Mesendoderm (in vitro differentiated cells): ENCODE results near the gene CFLAR.
"Not testable (repeated sequence)": the region's sequence is repeated elsewhere in the genome, so short reads cannot be mapped to it uniquely, and the experiment has no call there.

Experiments
- DNase-seq: peaks from one replicate; pipeline ENCODE4 v3.0.0; 2013
- H2AK5ac ChIP-seq: 2 replicates; pipeline ENCODE4 v1.6.1; 2013; ENCODE audit warnings: low read length, inconsistent platforms
- H2BK120ac ChIP-seq: 2 replicates; pipeline ENCODE4 v1.6.1; 2013; ENCODE audit warnings: low read depth, mild to moderate bottlenecking, low read length, moderate library complexity, mixed read lengths
- H2BK15ac ChIP-seq: replicated peaks from 2 replicates; pipeline ENCODE4 v1.6.1; 2013; ENCODE audit warnings: low read depth, mild to moderate bottlenecking, moderate library complexity
- H2BK5ac ChIP-seq: 2 replicates; pipeline ENCODE4 v1.6.1; 2013; ENCODE audit warnings: low read length, inconsistent platforms
- H3K18ac ChIP-seq: 2 replicates; pipeline ENCODE4 v1.6.1; 2013; ENCODE audit warnings: mild to moderate bottlenecking, low read length, mixed read lengths
- H3K23ac ChIP-seq: one replicate; pipeline ENCODE4 v1.6.1; 2013; ENCODE audit warnings: low read length
- H3K27ac ChIP-seq: 2 replicates; pipeline ENCODE4 v1.5.1; 2013; ENCODE audit warnings: low read depth, mild to moderate bottlenecking, inconsistent platforms, low read length, moderate library complexity
- H3K27me3 ChIP-seq: 2 replicates; pipeline ENCODE4 v1.6.1; 2013; ENCODE audit warnings: low read length, control low read depth, mild to moderate bottlenecking, inconsistent platforms; ENCODE audit not compliant: insufficient read depth, poor library complexity
- H3K36me3 ChIP-seq: 2 replicates; pipeline ENCODE4 v1.6.1; 2013; ENCODE audit warnings: low read length, inconsistent platforms; ENCODE audit not compliant: control insufficient read depth, insufficient read depth
- H3K4ac ChIP-seq: one replicate; pipeline ENCODE4 v1.6.1; 2013; ENCODE audit warnings: low read depth, mild to moderate bottlenecking, low read length, moderate library complexity
- H3K4me1 ChIP-seq: 2 replicates; pipeline ENCODE4 v1.6.1; 2013; ENCODE audit warnings: low read depth, low read length, inconsistent platforms; ENCODE audit not compliant: control insufficient read depth
- H3K4me2 ChIP-seq: 2 replicates; pipeline ENCODE4 v1.6.1; 2013; ENCODE audit warnings: low read length
- H3K4me3 ChIP-seq: 2 replicates; pipeline ENCODE4 v1.5.1; 2013; ENCODE audit warnings: mild to moderate bottlenecking, low read length
- H3K56ac ChIP-seq: one replicate; pipeline ENCODE4 v1.6.1; 2013; ENCODE audit warnings: low read length
- H3K79me1 ChIP-seq: 2 replicates; pipeline ENCODE4 v1.6.1; 2013; ENCODE audit warnings: low read length, inconsistent platforms
- H3K79me2 ChIP-seq: 2 replicates; pipeline ENCODE4 v1.6.1; 2013; ENCODE audit warnings: mild to moderate bottlenecking, low read length; ENCODE audit not compliant: control insufficient read depth, insufficient read depth
- H3K9ac ChIP-seq: 2 replicates; pipeline ENCODE4 v1.6.1; 2013; ENCODE audit warnings: low read length, inconsistent platforms
- H4K5ac ChIP-seq: one replicate; pipeline ENCODE4 v1.6.1; 2013; ENCODE audit warnings: low read length
- H4K8ac ChIP-seq: one replicate; pipeline ENCODE4 v1.6.1; 2013; ENCODE audit warnings: low read depth, mild to moderate bottlenecking, control low read depth, low read length, moderate library complexity
- WGBS: extraction: QIAGEN DNeasy Blood & Tissue Kit; methylation state at CpG from one replicate; pipeline ENCODE4 v1.1.7; 2013; ENCODE audit warnings: low lambda C conversion rate, missing lambda C conversion rate; ENCODE audit not compliant: insufficient coverage; ENCODE audit errors: extremely low coverage; 5-methylcytosine and 5-hydroxymethylcytosine counted together

Gene CFLAR

DNA sequence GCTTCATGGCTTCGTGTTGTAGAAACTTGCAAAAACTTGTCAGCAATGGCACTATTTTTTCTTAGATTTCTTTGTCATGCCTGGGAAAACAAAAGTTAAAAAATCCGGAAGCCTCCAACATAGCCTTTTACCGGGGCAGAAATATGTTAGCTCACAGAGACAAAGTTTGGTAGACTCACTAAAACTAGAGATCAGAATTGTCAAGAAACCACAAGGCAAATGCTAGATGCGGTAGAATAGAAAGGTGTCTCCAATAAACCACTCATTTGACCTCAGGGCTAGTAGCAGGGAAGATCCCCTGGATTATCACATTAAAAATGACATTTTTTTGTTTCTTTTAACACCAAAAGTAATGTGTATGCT, 67.4 kb downstream of the CFLAR start:
- H3K4me2 ChIP-seq = peak overlapping the region; percentile 2
- H3K23ac ChIP-seq = no peak overlapping the region
- H2BK5ac ChIP-seq = no peak overlapping the region
- H4K5ac ChIP-seq = no peak overlapping the region
- no peak overlapping the region for H3K27ac ChIP-seq
- peak overlapping the region; percentile 50 for H3K9ac ChIP-seq
- no peaks in the 10 kb centered on the region for H3K27me3 ChIP-seq
- H3K79me1 ChIP-seq = no peaks in the 10 kb centered on the region
- H2AK5ac ChIP-seq = no peak overlapping the region
- H2BK15ac ChIP-seq = peak overlapping the region; percentile 77
- peak overlapping the region; percentile 87 for H4K8ac ChIP-seq
- H3K79me2 ChIP-seq = no peaks in the 10 kb centered on the region
- H3K36me3 ChIP-seq = no peaks in the 10 kb centered on the region
- H3K18ac ChIP-seq = peak overlapping the region; percentile 65
- peaks cover 2% of the 10 kb centered on the region for H3K4me1 ChIP-seq
- DNase-seq = no peak
- H3K4ac ChIP-seq = no peak overlapping the region
- peak overlapping the region; percentile 3 for H3K4me3 ChIP-seq
- WGBS = no CpG with 5 or more reads among the region's 4 CpGs
- H3K56ac ChIP-seq = peak overlapping the region; percentile 64
- no peak overlapping the region for H2BK120ac ChIP-seq

DNA sequence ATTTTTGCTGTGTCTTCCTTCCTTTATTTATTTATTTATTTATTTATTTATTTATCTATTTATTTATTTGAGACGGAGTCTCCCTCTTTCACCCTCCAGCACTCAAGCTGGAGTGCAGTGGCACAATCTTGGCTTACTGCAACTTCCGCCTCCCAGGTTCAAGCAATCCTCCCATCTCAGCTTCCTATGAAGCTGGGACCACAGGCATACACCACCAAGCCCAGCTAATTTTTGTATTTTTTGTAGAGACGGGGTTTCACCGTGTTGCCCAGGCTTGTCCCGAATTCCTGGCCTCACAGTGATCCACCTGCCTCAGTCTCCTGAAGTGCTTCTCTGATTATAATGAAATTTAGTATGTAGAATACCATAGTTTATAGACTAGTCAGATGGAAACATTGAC, 67.9 kb downstream of the CFLAR start:
- H3K27ac ChIP-seq, H3K4me1 ChIP-seq, H2AK5ac ChIP-seq, H2BK120ac ChIP-seq, H3K79me2 ChIP-seq, H3K4ac ChIP-seq, H3K18ac ChIP-seq, H3K9ac ChIP-seq, H3K56ac ChIP-seq, H3K4me2 ChIP-seq, H3K23ac ChIP-seq, DNase-seq, H2BK15ac ChIP-seq, H3K4me3 ChIP-seq, H4K8ac ChIP-seq, H3K36me3 ChIP-seq, H2BK5ac ChIP-seq, H3K79me1 ChIP-seq, H4K5ac ChIP-seq, H3K27me3 ChIP-seq: not testable (repeated sequence)
- no CpG with 5 or more reads among the region's 5 CpGs for WGBS

DNA sequence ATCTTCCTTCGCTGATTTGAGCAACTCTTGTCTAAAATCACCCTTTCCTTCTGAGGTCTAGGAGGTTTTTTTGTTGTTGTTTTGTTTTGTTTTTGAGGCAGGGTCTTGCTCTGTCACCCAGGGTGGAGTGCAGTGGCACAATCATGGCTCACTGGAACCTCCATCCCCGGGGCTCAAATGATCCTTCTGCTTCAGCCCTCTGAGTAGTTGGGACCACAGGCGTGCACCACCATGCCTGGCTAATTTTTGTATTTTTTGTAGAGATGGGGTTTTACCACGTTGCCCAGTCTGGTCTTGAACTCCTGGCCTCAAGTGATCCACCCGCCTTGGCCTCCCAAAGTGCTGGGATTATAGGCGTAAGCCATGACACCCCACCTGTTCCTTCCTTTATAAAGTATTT, 68.3 kb downstream of the CFLAR start:
- not testable (repeated sequence) for H3K4me1 ChIP-seq, H3K56ac ChIP-seq, H3K79me1 ChIP-seq, H2BK120ac ChIP-seq, H2BK15ac ChIP-seq, H2AK5ac ChIP-seq, DNase-seq, H2BK5ac ChIP-seq, H3K27ac ChIP-seq, H3K4me3 ChIP-seq, H3K18ac ChIP-seq, H3K27me3 ChIP-seq, H3K23ac ChIP-seq, H3K4ac ChIP-seq, H4K5ac ChIP-seq, H3K9ac ChIP-seq, H3K79me2 ChIP-seq, H4K8ac ChIP-seq, H3K36me3 ChIP-seq, H3K4me2 ChIP-seq
- no CpG with 5 or more reads among the region's 6 CpGs for WGBS

DNA sequence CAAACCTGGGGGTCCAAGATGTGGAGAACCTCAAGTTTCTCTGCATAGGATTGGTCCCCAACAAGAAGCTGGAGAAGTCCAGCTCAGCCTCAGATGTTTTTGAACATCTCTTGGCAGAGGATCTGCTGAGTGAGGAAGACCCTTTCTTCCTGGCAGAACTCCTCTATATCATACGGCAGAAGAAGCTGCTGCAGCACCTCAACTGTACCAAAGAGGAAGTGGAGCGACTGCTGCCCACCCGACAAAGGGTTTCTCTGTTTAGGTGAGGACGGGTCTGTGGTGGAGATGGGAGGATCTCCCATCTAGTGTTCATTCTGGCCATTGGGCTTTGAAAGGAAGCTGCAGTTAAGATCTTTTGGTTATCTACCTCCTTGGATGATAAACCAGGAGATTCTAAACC, 69.9 kb downstream of the CFLAR start:
- H3K4me3 ChIP-seq = no peak overlapping the region
- no peak overlapping the region for H3K4ac ChIP-seq
- no peaks in the 10 kb centered on the region for H3K36me3 ChIP-seq
- no CpG with 5 or more reads among the region's 4 CpGs for WGBS
- no peak overlapping the region for H3K56ac ChIP-seq
- H2BK120ac ChIP-seq = no peak overlapping the region
- no peaks in the 10 kb centered on the region for H3K79me1 ChIP-seq
- H3K9ac ChIP-seq = no peak overlapping the region
- no peak overlapping the region for H3K18ac ChIP-seq
- H3K23ac ChIP-seq = no peak overlapping the region
- H2BK5ac ChIP-seq = no peak overlapping the region
- no peaks in the 10 kb centered on the region for H3K79me2 ChIP-seq
- no peak overlapping the region for H3K4me2 ChIP-seq
- DNase-seq = no peak
- no peak overlapping the region for H3K27ac ChIP-seq
- no peaks in the 10 kb centered on the region for H3K27me3 ChIP-seq
- no peak overlapping the region for H2BK15ac ChIP-seq
- H3K4me1 ChIP-seq = peaks cover 2% of the 10 kb centered on the region
- H4K8ac ChIP-seq = no peak overlapping the region
- no peak overlapping the region for H4K5ac ChIP-seq
- no peak overlapping the region for H2AK5ac ChIP-seq

DNA sequence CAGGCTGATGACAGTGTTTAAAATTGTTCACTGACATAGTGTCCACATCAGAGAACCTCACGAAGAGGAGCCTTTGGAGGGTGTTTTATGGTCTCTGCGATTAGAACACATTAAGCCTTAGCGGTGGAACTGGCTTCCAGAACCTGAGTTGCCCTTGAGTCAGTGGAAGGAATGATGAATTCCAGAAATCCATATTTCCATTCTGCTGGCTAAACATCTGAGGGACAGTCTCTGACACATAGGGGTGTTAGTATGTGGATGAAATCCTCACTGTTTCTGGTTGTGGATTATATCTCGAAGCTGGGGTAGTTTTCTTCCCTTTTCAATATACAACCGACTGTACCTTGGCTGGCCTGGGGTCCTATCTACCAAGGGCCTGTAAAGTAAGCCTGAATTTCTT, 71.0 kb downstream of the CFLAR start:
- no CpG with 5 or more reads among the region's 5 CpGs for WGBS

DNA sequence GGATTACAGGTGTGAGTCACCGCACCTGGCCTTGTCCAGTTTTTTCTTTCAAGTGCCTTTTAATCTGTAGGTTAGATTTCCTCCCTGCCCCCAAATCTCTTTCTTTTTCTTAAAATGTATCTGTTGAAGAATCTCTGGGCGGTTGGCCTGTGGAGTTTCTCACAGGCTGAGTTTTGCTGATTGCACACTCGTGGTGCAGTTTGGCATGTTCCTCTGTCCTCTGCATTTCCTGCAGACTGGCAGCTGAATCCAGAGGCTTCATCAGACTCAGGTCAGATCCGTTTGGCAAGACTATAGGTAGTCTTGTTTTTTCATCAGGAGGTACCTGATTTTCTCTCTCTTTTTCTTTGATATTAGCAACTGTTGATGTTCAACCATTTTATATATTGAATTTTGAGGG, 72.5 kb downstream of the CFLAR start:
- Histone ChIP-seq H3K36me3 (no peaks in the 10 kb centered on the region), H2BK5ac (no peak overlapping the region), H3K4ac (no peak overlapping the region), H3K9ac (no peak overlapping the region), H3K4me3 (no peak overlapping the region), H3K56ac (no peak overlapping the region), H2BK15ac (no peak overlapping the region), H3K18ac (no peak overlapping the region), H3K4me2 (no peak overlapping the region), H3K27ac (no peak overlapping the region), H3K27me3 (no peaks in the 10 kb centered on the region), H2AK5ac (no peak overlapping the region), H2BK120ac (no peak overlapping the region), H3K4me1 (peaks cover 2% of the 10 kb centered on the region), H4K5ac (no peak overlapping the region), H3K79me1 (no peaks in the 10 kb centered on the region), H3K79me2 (no peaks in the 10 kb centered on the region), H4K8ac (no peak overlapping the region), H3K23ac (no peak overlapping the region)
- WGBS = no CpG with 5 or more reads among the region's 4 CpGs
- DNase-seq = no peak

More for the DNA sequence above, 71.0 kb downstream of the CFLAR start:
- Histone ChIP-seq H2BK120ac (no peak overlapping the region), H3K18ac (no peak overlapping the region), H3K4ac (no peak overlapping the region), H4K8ac (no peak overlapping the region), H2BK15ac (no peak overlapping the region), H3K56ac (no peak overlapping the region), H3K9ac (no peak overlapping the region), H3K4me1 (peaks cover 2% of the 10 kb centered on the region), H2BK5ac (no peak overlapping the region), H3K79me2 (no peaks in the 10 kb centered on the region), H4K5ac (no peak overlapping the region), H3K36me3 (no peaks in the 10 kb centered on the region), H3K79me1 (no peaks in the 10 kb centered on the region), H2AK5ac (no peak overlapping the region), H3K27ac (no peak overlapping the region), H3K23ac (no peak overlapping the region), H3K4me2 (no peak overlapping the region), H3K27me3 (no peaks in the 10 kb centered on the region), H3K4me3 (no peak overlapping the region)
- no peak for DNase-seq
